ENCODE data around the gene SLC19A1.
A peak's percentile ranks its signal among the peaks of the same experiment; 100 is the strongest.

SLC19A1 gene

GRCh38 chr21:45542242-45542666 is at the start of gene SLC19A1:
TSS of gene SLC19A1 (minus strand) at chr21:45542440. CDS start at chr21:45537959, 4,481 bp downstream.
- peak; percentile 22 for DNase-seq

- no peak for DNase-seq
These were observed 49.5 kb upstream of the SLC19A1 start for GRCh38 chr21:45591619-45592207.

DNA sequence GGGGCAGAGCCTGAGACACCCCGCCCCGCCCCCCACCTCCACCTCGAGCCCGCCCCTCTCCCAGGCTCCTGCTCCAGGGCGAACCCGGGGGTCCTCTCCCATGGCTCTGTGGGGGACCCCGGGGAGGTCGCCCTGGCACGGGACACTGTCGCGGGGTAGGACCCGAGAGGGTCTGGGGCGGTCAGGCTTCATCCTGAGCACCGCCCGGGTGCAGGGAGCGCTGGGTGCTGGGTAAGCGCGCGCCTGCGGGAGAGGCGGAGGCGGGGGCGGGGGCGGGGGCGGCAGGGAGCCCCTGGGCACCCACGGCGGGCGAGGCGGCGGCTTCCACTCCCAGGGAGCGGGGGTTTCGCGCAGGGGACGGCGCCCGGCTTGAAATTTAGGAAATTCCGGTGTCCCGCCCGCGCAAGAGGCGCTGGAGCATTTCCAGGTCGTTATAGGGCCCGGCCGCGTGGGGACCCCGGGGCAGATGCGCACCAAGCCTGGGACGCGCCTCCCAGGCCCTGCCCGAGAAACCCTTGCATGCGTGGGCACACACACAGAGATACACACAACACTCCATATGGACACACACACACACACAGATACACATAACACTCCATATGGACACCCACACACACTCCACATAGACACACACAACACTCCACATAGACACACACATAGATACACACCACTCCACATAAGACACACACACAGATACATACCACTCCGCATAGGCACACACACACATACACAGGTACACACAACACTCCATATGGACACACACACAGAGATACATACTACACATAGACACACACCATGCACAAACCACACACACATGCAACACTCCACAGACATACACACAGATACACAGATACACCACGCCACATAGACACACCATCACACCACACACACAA is 48.7 kb upstream of the SLC19A1 start:
- DNase-seq: no peak

GRCh38 chr21:45590246-45590725 is 48.0 kb upstream of the SLC19A1 start:
- no peak for DNase-seq

- DNase-seq: no peak
These were observed 47.5 kb upstream of the SLC19A1 start for GRCh38 chr21:45589686-45590245.

DNA sequence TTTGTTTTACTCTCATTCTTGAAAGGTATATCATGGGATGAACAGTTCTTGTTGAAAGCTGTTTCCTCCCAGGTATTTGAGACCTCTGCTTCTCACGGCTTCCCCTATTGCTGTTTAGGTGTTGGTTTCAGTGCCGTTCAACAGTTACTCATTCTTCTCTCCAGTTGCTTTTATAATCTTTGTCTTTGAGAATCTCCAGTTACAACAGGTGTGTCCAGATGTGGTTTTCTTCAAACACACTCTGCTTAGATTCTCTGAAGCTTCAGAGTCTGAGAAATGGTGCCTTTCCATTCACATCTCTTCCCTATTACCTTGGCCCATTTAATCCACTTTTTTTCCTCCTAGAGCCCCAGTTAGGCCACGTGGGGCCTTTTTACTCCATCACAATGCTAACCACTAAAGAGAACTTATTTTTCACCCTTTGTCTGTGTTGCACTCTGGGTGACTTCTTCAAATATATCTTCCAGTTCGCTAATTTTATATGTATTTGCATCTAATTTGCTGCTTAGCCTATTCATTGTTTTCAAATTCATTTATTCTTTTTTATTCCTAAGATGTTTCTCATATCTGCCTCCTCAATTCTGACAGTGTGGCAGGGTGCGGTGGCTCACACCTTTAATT is 46.7 kb upstream of the SLC19A1 start:
- DNase-seq: no peak

- no peak for DNase-seq
These were observed 46.0 kb upstream of the SLC19A1 start for GRCh38 chr21:45588086-45588825.

- no peak for DNase-seq
These were observed 44.1 kb upstream of the SLC19A1 start for GRCh38 chr21:45586289-45586858.

DNA sequence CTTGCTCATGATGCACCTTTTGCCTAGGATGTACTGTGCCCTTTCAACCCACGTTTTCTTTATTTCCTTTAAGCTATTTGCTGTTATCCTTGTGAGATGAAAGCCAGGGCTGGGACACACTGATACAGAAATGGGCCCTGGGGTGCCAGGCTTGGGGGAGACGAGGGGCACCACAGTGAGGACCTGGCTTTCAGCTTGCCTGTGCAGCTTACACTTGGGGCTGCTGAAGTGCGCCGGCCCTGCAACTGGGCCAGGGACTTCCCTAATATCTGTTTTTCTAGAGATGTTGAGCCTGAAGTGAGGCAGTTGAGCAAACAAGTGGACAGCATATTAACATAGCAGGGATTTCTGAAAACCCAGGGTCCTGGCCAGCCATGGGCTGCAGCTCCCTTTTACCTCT is 42.5 kb upstream of the SLC19A1 start:
- no peak for DNase-seq

DNA sequence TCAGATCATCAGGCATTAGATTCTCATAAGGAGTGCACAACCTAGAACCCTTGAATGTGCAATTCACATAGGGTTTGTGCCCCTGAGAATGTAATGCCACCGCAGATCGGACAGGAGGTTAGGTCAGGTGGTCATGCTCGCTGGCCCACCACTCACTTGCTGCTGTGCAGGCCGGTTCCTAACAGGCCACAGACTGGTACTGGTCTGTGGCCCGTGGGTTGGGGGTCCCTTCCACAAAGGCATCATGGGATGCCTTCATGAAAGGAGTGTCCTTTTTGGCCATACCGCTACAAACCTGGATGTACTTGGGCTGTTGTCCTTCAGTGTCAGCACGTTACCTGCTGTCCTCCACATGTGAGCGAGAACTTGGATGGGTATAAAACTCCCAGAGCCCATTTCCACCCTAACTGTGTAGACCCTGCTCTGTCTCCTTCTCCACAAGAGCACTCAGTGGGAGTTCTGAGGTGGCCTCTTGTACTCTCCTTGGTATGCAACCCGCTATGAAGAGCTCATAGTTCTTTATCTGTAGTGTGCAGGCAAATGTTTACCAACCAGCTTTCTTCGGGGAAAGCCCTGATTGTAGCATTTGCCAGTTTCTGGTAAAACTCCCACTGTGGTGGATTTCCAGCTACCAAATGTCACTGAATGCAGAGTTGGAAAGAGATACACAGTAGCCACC is 41.7 kb upstream of the SLC19A1 start:
- no peak for DNase-seq

GRCh38 chr21:45582128-45582527 is 39.9 kb upstream of the SLC19A1 start:
- DNase-seq: no peak

DNA sequence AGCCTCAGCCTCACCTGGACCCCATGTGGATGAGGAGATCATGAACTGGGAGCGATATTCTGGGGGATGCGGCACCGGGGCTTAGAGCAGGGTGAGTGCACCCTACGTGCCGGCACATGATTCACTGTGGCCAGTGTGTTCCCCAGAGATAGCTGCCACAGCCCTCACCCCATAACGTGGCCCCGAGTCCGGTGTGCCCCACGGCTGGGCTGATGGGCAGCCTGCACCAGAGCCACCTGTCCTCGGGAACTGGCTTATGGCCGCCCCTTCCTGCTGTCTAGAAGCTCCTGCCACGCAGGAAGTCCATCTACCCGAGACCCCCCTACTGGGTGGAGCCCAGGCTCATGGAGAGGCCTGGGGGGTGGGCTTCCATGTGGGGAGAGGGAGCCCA is 39.1 kb upstream of the SLC19A1 start:
- DNase-seq: no peak

- DNase-seq: peak; percentile 23
These were observed 38.5 kb upstream of the SLC19A1 start for GRCh38 chr21:45580576-45581321.

DNA sequence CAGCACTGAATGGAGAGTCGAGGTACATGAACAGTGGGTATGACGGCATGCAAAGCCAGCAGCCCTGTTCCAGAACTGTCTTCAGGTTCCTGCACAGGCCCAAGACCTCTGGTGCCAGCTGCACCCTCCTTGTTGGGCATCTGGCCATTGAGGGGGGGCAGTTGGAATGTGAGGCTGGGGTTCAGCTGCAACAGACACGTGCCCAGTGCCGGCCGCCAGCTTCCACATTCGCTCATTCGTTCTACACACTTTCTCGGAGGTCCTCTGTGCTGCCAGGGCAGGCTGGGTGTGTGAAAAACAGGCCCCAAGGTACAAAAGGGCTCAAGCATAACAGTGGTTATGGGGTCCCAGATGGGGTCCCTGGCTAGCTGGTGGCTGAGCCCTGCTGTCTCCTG is 37.9 kb upstream of the SLC19A1 start:
- no peak for DNase-seq

GRCh38 chr21:45579383-45580180 is 37.3 kb upstream of the SLC19A1 start:
- no peak for DNase-seq

GRCh38 chr21:45578811-45579381 is 36.7 kb upstream of the SLC19A1 start:
- no peak for DNase-seq

DNA sequence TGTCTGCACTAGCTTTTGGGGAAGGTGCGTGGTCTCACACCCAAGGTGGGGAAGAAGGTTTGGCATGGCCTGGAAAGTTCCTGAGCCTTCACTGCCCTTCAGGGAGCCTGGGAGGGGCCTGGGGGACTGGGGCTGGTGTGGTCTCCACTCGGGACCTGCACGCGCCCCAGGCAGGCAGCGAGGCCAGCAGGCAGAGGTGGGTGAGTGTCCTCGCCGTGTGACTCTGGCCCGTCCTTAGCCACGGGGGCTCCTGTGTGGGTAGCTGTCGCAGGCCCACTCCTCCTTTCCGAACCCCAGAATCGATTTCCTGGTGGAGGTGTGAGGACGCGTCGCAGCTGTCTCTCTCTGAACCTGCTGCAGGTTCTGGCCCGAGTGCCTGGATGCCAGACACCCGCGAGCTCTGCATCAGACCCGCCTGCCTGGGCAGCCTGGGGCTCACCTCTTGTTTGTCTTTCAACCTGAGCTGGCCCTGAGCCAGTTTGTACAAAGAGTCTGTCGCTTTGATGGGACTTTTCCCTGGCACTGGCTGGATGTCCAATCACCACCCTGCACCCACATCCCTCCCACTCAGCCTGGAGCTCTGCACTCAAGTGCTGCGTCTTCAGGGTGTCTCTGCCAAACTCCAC is 36.0 kb upstream of the SLC19A1 start:
- peak; percentile 30 for DNase-seq

DNA sequence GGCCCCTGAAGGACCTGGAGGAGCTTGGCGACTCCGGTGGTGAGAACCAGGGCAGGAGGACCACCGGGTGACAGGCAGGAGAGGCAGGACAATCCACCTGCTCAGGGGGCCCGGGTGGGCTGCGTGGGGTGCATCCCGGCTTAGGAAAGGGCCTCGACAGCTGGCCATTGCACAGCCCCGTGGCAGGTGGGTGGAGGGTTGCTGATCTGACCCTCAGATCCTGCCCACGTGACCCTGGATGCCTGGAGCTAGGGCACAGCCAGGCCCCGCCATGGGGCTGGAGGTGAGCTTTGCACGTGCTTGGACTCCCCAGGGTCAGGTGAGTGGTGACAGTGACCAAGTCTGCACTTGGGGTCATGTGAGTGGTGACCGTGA is 35.5 kb upstream of the SLC19A1 start:
- no peak for DNase-seq

All from NCI-H2171 treated with DMSO at 0.1 percent for 48 hours (cell line).